Body of pancreas (tissue), 4 donors: ENCODE measurements around the gene PNP.

Experiments
- POLR2A ChIP-seq, 3 donors: fragments of 450-650 bp; IDR thresholded peaks; one replicate each; pipeline ENCODE4 v1.6.1; 2016; ENCODE audit warnings: antibody characterized with exemption in 3 of 3, mild to moderate bottlenecking in 2 of 3
- TF ChIP-seq, protein P1 (sequence below), 7 experiments: fragments of 450-650 bp in 4 of 7; fragments of 200-600 bp in 3 of 7; sonication (generic) in 3 of 7; IDR thresholded peaks; one replicate each; pipeline ENCODE4 v1.5.1; 2016 to 2019; ENCODE audit warnings: antibody characterized with exemption in 7 of 7

- TF ChIP-seq POLR2A (IDR thresholded peaks at IDR 0.05): no peak
- TF ChIP-seq, protein P1, sequence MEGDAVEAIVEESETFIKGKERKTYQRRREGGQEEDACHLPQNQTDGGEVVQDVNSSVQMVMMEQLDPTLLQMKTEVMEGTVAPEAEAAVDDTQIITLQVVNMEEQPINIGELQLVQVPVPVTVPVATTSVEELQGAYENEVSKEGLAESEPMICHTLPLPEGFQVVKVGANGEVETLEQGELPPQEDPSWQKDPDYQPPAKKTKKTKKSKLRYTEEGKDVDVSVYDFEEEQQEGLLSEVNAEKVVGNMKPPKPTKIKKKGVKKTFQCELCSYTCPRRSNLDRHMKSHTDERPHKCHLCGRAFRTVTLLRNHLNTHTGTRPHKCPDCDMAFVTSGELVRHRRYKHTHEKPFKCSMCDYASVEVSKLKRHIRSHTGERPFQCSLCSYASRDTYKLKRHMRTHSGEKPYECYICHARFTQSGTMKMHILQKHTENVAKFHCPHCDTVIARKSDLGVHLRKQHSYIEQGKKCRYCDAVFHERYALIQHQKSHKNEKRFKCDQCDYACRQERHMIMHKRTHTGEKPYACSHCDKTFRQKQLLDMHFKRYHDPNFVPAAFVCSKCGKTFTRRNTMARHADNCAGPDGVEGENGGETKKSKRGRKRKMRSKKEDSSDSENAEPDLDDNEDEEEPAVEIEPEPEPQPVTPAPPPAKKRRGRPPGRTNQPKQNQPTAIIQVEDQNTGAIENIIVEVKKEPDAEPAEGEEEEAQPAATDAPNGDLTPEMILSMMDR (IDR thresholded peaks at IDR 0.05): no peak
Observed at GRCh38 chr14:20499108-20499507, 29.9 kb downstream of the PNP start.
